Measurements from ENCODE around the gene LIN9. TPM values are rescaled to one million over a fixed set of nuclear protein-coding genes. Genes with fewer than 3 reads are reported as not detected.
"Not testable (repeated sequence)": the region's sequence is repeated elsewhere in the genome, so short reads cannot be mapped to it uniquely, and the experiment has no call there.

LIN9 gene
- total RNA-seq, 2 donors from 2014 or later = 6.6 to 10.9 TPM

DNA sequence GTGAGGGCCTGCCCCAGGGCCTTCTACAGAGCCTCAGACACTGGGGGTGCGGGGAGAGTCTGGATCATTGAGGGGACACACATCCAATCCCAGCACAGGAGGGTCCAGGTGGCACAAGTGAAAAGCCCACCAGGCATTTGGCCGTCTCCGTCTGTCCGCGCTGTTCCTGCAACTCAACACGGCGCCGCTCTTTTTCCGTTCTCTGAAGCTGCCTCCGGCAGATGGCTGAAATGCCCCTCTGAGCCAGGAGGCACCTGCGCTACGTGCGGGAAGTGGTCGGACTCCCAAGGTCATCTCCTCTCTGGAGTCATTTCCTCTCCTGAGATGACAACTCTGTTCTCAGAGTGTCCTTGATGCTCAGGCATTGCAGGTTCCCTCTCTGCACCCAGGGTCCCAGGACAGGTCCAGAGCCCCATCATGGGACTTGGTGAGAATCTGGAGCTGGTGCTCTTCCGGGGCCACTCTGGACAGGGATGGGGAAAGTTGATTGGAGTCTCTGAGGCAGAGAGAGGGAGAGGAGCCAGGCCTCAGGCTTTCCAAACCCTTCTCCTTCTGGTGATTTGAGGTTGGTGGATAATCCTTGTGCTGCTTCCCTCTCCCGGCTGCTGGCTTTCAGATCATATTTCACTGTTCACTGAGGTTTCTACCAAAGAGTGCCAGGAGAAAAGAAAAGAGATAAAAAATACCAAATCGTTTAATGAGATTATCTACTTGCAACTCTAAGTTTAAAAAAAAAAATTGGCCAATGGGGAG lies 99.5 kb downstream of the LIN9 start:
- DNase-seq (ENCODE audit: low spot score) (no peak), ATAC-seq (no peak)
- Mint-ChIP-seq H3K9me3 (no peaks in the 10 kb centered on the region), H3K27ac (no peak overlapping the region), H3K27me3 (peaks cover 0 to 3% of the 10 kb centered on the region in 2 donors), H3K36me3 (no peaks in the 10 kb centered on the region), H3K4me1 (ENCODE audit: low read depth in 2 of 2) (no peaks in the 10 kb centered on the region), H3K4me3 (no peak overlapping the region)

DNA sequence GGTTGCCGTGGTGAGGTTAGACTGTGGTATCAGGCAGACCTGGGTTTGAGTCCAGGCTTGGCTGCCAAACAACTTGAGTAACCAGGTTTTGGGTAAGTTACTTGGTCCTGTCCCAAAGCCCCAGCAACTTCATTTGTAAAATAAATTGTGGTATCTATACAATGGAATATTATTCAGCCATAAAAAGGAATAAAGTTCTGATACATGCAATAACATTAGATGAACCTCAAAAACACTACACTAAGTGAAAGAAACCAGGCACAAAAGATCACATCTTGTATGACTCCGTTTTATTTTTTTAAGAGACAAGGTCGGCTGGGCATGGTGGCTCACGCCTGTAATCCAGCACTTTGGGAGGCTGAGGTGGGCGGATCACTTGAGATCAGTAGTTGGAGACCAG lies 101.9 kb downstream of the LIN9 start:
- Mint-ChIP-seq H3K4me3 (no peak overlapping the region), H3K27ac (no peak overlapping the region), H3K36me3 (no peaks in the 10 kb centered on the region), H3K9me3 (no peaks in the 10 kb centered on the region), H3K4me1 (ENCODE audit: low read depth in 2 of 2) (no peaks in the 10 kb centered on the region), H3K27me3 (peaks cover 0 to 8% of the 10 kb centered on the region in 2 donors)
- DNase-seq (ENCODE audit: low spot score) = no peak
- no peak for ATAC-seq

DNA sequence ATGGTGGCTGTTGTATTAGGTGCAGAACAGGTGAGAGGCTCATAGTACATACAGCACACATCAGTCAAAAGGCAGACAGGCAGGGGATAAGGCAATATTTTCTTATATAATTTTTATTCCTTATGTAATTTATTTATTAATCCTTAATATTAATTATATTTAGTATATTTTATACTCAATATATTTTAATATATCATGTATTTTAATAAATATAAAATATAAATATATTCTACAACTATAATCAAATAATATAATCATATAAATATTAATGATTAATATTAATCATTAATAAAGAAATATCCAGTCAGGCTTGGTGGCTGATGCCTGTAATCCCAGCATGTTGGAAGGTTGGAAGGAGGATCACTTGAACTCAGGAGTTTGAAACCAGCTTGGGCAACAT lies 104.8 kb downstream of the LIN9 start:
- DNase-seq (ENCODE audit: low spot score) (no peak), ATAC-seq (no peak)
- Mint-ChIP-seq H3K4me1 (ENCODE audit: low read depth in 2 of 2) (no peaks in the 10 kb centered on the region), H3K27ac (no peak overlapping the region), H3K27me3 (peaks cover 9 to 13% of the 10 kb centered on the region in 2 donors), H3K36me3 (no peaks in the 10 kb centered on the region), H3K4me3 (no peak overlapping the region), H3K9me3 (no peaks in the 10 kb centered on the region)

GRCh38 chr1:226203655-226204054 lies 105.3 kb downstream of the LIN9 start:
- DNase-seq (ENCODE audit: low spot score) (no peak), ATAC-seq (no peak)
- Mint-ChIP-seq H3K27ac (no peak overlapping the region), H3K4me3 (no peak overlapping the region), H3K27me3 (peaks cover 9 to 13% of the 10 kb centered on the region in 2 donors), H3K4me1 (ENCODE audit: low read depth in 2 of 2) (no peaks in the 10 kb centered on the region), H3K36me3 (no peaks in the 10 kb centered on the region), H3K9me3 (no peaks in the 10 kb centered on the region)

- Mint-ChIP-seq H3K27me3 (peaks cover 9 to 13% of the 10 kb centered on the region in 2 donors), H3K4me3 (no peak overlapping the region), H3K4me1 (ENCODE audit: low read depth in 2 of 2) (no peaks in the 10 kb centered on the region), H3K36me3 (no peaks in the 10 kb centered on the region), H3K9me3 (no peaks in the 10 kb centered on the region), H3K27ac (no peak overlapping the region)
- DNase-seq (ENCODE audit: low spot score) (no peak), ATAC-seq (peak in 1 of 2 donors; percentile 43)
Measured at GRCh38 chr1:226203240-226203639, 105.7 kb downstream of the LIN9 start.

- not testable (repeated sequence) for DNase-seq (ENCODE audit: low spot score); H3K4me1 Mint-ChIP-seq (ENCODE audit: low read depth in 2 of 2); H3K36me3 Mint-ChIP-seq; ATAC-seq; H3K27ac Mint-ChIP-seq; H3K9me3 Mint-ChIP-seq; H3K4me3 Mint-ChIP-seq
- H3K27me3 Mint-ChIP-seq = peaks cover 9 to 13% of the 10 kb centered on the region in 2 donors
Measured at GRCh38 chr1:226202666-226203065, 106.3 kb downstream of the LIN9 start.

DNA sequence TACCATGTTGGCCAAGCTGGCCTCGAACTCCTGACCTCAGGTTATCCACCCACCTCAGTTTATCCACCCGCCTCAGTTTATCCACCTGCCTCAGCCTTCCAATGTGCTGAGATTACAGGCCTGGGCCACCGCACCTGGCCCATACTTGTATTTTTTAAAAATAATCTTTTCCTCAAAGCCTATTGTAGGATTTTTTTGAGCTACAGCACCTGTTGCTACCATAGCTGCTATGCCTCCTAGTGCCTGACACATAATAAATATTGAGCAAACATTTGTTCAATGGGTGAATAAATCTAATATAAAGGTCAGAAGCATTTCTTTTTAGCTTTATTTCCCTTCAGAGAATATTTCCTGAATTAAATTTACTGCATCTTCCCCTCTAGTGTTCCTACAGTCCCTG lies 106.7 kb downstream of the LIN9 start:
- no peaks in the 10 kb centered on the region for H3K9me3 Mint-ChIP-seq
- H3K27ac Mint-ChIP-seq = no peak overlapping the region
- H3K27me3 Mint-ChIP-seq = peaks cover 9 to 13% of the 10 kb centered on the region in 2 donors
- no peak for DNase-seq (ENCODE audit: low spot score)
- ATAC-seq = no peak
- no peak overlapping the region for H3K4me3 Mint-ChIP-seq
- H3K4me1 Mint-ChIP-seq (ENCODE audit: low read depth in 2 of 2) = peaks cover 0 to under 1% of the 10 kb centered on the region in 2 donors
- H3K36me3 Mint-ChIP-seq = no peaks in the 10 kb centered on the region

GRCh38 chr1:226201029-226201593 lies 107.9 kb downstream of the LIN9 start:
- ATAC-seq (no peak), DNase-seq (ENCODE audit: low spot score) (no peak)
- Mint-ChIP-seq H3K4me1 (ENCODE audit: low read depth in 2 of 2) (peaks cover 3 to 4% of the 10 kb centered on the region in 2 donors), H3K27me3 (peaks cover 9 to 13% of the 10 kb centered on the region in 2 donors), H3K36me3 (no peaks in the 10 kb centered on the region), H3K4me3 (no peak overlapping the region), H3K27ac (no peak overlapping the region), H3K9me3 (no peaks in the 10 kb centered on the region)

DNA sequence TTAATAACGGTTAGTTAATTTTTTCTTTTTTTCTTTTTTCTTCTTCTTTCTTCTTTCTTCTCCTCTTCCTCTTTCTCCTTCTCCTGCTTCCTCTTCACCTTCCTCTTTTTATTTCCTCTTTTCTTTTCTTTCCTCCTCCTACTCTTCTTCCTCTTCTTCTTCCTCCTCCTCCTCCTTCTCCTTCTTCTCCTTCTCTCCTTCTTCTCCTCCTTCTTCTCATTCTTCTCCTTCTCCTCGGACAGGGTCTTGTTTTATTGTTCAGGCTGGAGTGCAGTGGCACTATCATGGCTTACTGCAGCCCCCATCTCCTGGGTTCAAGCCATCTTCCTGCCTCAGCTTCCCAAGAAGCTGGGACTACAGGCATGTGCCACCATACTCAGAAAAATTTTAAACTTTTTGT lies 109.0 kb downstream of the LIN9 start:
- Mint-ChIP-seq H3K9me3 (no peaks in the 10 kb centered on the region), H3K4me3 (no peak overlapping the region), H3K4me1 (ENCODE audit: low read depth in 2 of 2) (peaks cover 3 to 4% of the 10 kb centered on the region in 2 donors), H3K36me3 (no peaks in the 10 kb centered on the region), H3K27me3 (peaks cover 9 to 13% of the 10 kb centered on the region in 2 donors), H3K27ac (no peak overlapping the region)
- no peak for ATAC-seq
- no peak for DNase-seq (ENCODE audit: low spot score)

GRCh38 chr1:226195144-226195543 lies 113.8 kb downstream of the LIN9 start:
- Mint-ChIP-seq H3K36me3 (no peaks in the 10 kb centered on the region), H3K27me3 (peaks cover 7% of the 10 kb centered on the region in 2 donors), H3K27ac (no peak overlapping the region), H3K4me3 (no peak overlapping the region), H3K9me3 (no peaks in the 10 kb centered on the region), H3K4me1 (ENCODE audit: low read depth in 2 of 2) (peaks cover 3 to 4% of the 10 kb centered on the region in 2 donors)
- DNase-seq (ENCODE audit: low spot score) (no peak), ATAC-seq (no peak)

GRCh38 chr1:226187380-226187779 lies 121.6 kb downstream of the LIN9 start:
- ATAC-seq (no peak), DNase-seq (ENCODE audit: low spot score) (no peak)
- peak overlapping the region; percentile 100 for H3K4me3 Mint-ChIP-seq
- peaks cover 12% of the 10 kb centered on the region for H3K36me3 Mint-ChIP-seq
- no peaks in the 10 kb centered on the region for H3K27me3 Mint-ChIP-seq
- H3K4me1 Mint-ChIP-seq (ENCODE audit: low read depth in 2 of 2) = peaks cover 20 to 30% of the 10 kb centered on the region in 2 donors
- H3K9me3 Mint-ChIP-seq = no peaks in the 10 kb centered on the region
- H3K27ac Mint-ChIP-seq = peak overlapping the region; percentile 75 to 95

DNA sequence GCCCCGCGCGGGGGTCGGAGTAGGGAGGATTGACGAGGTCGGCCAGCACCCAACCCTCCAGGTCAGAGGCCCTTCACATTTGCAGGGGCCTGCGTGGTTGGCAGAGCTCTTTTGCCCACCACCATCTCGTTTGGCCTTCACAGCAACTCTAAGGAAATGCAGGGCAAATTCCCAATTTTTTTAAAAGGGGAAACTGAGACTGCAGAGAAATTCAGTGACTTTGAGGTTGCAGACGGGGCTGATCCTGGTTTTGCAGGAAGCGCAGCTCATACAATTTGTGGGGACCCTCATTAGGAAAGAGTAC lies 122.0 kb downstream of the LIN9 start:
- Mint-ChIP-seq H3K4me3 (peak overlapping the region; percentile 100), H3K36me3 (peaks cover 12% of the 10 kb centered on the region), H3K9me3 (no peaks in the 10 kb centered on the region), H3K27ac (peak overlapping the region; percentile 75 to 95), H3K27me3 (no peaks in the 10 kb centered on the region), H3K4me1 (ENCODE audit: low read depth in 2 of 2) (peaks cover 23 to 34% of the 10 kb centered on the region in 2 donors)
- no peak for DNase-seq (ENCODE audit: low spot score)
- ATAC-seq = no peak

DNA sequence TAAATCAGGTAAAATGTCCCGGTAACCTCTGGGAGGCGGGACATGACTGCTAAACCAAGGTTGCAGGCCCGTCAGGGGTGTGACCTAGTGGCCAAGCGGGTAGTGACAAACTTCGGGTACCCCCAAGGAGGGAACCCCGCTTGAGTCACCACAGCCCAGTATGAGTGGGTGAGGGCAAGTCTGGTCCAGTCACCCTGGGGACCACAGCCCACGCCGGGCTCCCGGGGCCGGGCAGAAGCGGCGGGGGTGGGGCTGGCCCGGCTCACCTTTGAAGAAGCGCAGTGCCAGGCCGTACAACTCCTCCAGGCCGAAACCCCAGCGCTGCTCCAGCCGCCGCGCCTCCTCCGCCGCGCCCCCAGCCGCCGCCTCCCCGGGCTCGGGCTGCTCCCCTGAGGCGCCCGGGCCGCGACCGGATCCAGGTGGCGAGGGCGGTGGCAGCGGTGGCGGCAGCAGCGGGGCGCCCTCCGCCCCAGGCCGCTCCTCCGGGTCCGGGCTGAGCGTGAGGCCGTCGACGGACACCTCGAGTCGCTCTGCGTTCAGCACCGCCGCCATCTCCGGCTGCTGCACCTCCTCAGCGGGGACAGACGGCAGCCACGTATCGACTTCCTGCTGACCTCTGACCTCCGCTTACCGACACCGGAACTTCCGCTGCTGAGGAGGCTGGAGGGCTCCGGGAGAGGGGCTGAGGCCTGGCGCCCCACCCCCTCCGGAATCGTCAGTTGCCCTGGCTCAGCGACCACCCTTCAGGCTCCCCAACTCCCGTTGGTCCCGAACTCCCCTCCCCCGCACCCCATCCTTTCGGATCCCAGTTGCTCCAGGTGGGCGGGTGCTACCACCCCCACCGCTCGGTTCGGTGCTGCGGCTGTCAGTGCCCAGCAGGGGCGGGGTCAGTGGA lies 122.6 kb downstream of the LIN9 start, which contains the start of gene ACBD3:
Gene ACBD3, minus strand, starts transcription at position 618 of the 895 bp plus-strand sequence. Its CDS starts 66 bp downstream, at position 552.
- H3K27ac Mint-ChIP-seq = peak within 1 kb of the TSS; percentile 95 to 96
- ATAC-seq (peak; percentile 97 to 98), DNase-seq (ENCODE audit: low spot score) (peak; percentile 89)
- peak within 1 kb of the TSS; percentile 100 for H3K4me3 Mint-ChIP-seq
- H3K36me3 Mint-ChIP-seq = peaks cover 12% of the 10 kb centered on the region
- H3K27me3 Mint-ChIP-seq = no peaks in the 10 kb centered on the region
- H3K9me3 Mint-ChIP-seq = no peaks in the 10 kb centered on the region
- H3K4me1 Mint-ChIP-seq (ENCODE audit: low read depth in 2 of 2) = peaks cover 25 to 40% of the 10 kb centered on the region in 2 donors

Measured in natural killer cell treated with Interleukin-12 subunit alpha and Interleukin-12 subunit beta and Interleukin-15 and Interleukin-18, amount 100 ng/mL, for 72 hours (primary cell).